ENCODE data around the gene TEAD1. TPM values are rescaled to one million over a fixed set of nuclear protein-coding genes. Genes with fewer than 3 reads are reported as not detected.

Gene TEAD1
- total RNA-seq, 1 donor = 176 TPM

DNA sequence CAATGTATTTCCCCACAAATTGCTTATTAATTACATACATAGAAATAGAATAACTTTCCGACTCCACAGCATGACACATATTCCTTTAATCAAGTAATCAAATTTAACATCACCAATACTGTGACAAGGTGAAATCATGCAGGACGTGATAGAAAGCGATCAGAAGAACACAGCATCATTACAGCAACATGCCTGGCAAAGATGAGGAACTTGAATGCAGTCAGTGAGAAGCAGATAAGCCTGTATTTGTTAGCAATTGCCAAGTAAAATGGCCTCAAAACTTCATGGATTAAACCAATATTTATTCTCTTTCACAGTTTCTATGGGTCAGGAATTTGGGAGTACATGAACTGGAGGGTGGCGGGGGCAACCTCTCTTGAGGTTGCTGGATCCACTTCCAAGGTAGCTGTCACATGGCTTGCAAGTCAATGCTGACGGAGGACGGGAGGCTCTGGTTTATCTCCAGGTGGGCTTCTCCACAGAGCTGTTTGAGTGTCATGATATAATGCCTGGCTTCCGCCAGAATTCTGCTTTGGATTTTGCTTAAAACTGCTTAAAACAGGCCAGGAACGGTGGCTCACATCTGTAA is 12.0 kb upstream of the TEAD1 start:
- TF ChIP-seq, protein P1, sequence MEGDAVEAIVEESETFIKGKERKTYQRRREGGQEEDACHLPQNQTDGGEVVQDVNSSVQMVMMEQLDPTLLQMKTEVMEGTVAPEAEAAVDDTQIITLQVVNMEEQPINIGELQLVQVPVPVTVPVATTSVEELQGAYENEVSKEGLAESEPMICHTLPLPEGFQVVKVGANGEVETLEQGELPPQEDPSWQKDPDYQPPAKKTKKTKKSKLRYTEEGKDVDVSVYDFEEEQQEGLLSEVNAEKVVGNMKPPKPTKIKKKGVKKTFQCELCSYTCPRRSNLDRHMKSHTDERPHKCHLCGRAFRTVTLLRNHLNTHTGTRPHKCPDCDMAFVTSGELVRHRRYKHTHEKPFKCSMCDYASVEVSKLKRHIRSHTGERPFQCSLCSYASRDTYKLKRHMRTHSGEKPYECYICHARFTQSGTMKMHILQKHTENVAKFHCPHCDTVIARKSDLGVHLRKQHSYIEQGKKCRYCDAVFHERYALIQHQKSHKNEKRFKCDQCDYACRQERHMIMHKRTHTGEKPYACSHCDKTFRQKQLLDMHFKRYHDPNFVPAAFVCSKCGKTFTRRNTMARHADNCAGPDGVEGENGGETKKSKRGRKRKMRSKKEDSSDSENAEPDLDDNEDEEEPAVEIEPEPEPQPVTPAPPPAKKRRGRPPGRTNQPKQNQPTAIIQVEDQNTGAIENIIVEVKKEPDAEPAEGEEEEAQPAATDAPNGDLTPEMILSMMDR (IDR thresholded peaks at IDR 0.05; ENCODE audit: extremely low read depth, low read depth, low read length) = no peak
- no peaks in the 10 kb centered on the region for H4K20me1 ChIP-seq (ENCODE audit: insufficient read depth, low read length)
- no peaks in the 10 kb centered on the region for H3K9me3 ChIP-seq (ENCODE audit: low read depth, low read length)
- peaks cover 2% of the 10 kb centered on the region for H3K27me3 ChIP-seq (ENCODE audit: insufficient read depth, low read length)
- no peaks in the 10 kb centered on the region for H3K79me2 ChIP-seq (ENCODE audit: insufficient read depth, low read length)
- H2AFZ ChIP-seq (ENCODE audit: low read length) = no peak overlapping the region
- no peak overlapping the region for H3K4me3 ChIP-seq (ENCODE audit: insufficient read depth, low read length)
- H3K4me1 ChIP-seq (ENCODE audit: insufficient read depth, low read length) = no peaks in the 10 kb centered on the region
- no peak overlapping the region for H3K27ac ChIP-seq (ENCODE audit: low read depth, low read length)
- H3K36me3 ChIP-seq (ENCODE audit: insufficient read depth, low read length) = no peaks in the 10 kb centered on the region
- H3K4me2 ChIP-seq (ENCODE audit: insufficient read depth, low read length) = no peak overlapping the region
- no peak for DNase-seq (ENCODE audit: insufficient read length, low spot score, missing footprints)

- H3K79me2 ChIP-seq (ENCODE audit: insufficient read depth, low read length) = no peaks in the 10 kb centered on the region
- no peaks in the 10 kb centered on the region for H3K9me3 ChIP-seq (ENCODE audit: low read depth, low read length)
- DNase-seq (ENCODE audit: insufficient read length, low spot score, missing footprints) = no peak
- no peaks in the 10 kb centered on the region for H3K36me3 ChIP-seq (ENCODE audit: insufficient read depth, low read length)
- H3K4me3 ChIP-seq (ENCODE audit: insufficient read depth, low read length) = no peak overlapping the region
- no peak overlapping the region for H3K4me2 ChIP-seq (ENCODE audit: insufficient read depth, low read length)
- peaks cover 2% of the 10 kb centered on the region for H3K27me3 ChIP-seq (ENCODE audit: insufficient read depth, low read length)
- H4K20me1 ChIP-seq (ENCODE audit: insufficient read depth, low read length) = no peaks in the 10 kb centered on the region
- H3K4me1 ChIP-seq (ENCODE audit: insufficient read depth, low read length) = no peaks in the 10 kb centered on the region
- H2AFZ ChIP-seq (ENCODE audit: low read length) = no peak overlapping the region
- TF ChIP-seq, protein P1 (IDR thresholded peaks at IDR 0.05; ENCODE audit: extremely low read depth, low read depth, low read length) = no peak
- H3K27ac ChIP-seq (ENCODE audit: low read depth, low read length) = no peak overlapping the region
Observed at GRCh38 chr11:12664385-12664784, 9.8 kb upstream of the TEAD1 start.

- H3K9me3 ChIP-seq (ENCODE audit: low read depth, low read length) = no peaks in the 10 kb centered on the region
- no peak overlapping the region for H3K4me2 ChIP-seq (ENCODE audit: insufficient read depth, low read length)
- no peak overlapping the region for H3K4me3 ChIP-seq (ENCODE audit: insufficient read depth, low read length)
- H3K36me3 ChIP-seq (ENCODE audit: insufficient read depth, low read length) = no peaks in the 10 kb centered on the region
- no peaks in the 10 kb centered on the region for H4K20me1 ChIP-seq (ENCODE audit: insufficient read depth, low read length)
- no peak overlapping the region for H3K27ac ChIP-seq (ENCODE audit: low read depth, low read length)
- no peaks in the 10 kb centered on the region for H3K79me2 ChIP-seq (ENCODE audit: insufficient read depth, low read length)
- DNase-seq (ENCODE audit: insufficient read length, low spot score, missing footprints) = no peak
- H3K27me3 ChIP-seq (ENCODE audit: insufficient read depth, low read length) = peaks cover 2% of the 10 kb centered on the region
- TF ChIP-seq, protein P1 (IDR thresholded peaks at IDR 0.05; ENCODE audit: extremely low read depth, low read depth, low read length) = no peak
- H3K4me1 ChIP-seq (ENCODE audit: insufficient read depth, low read length) = no peaks in the 10 kb centered on the region
- H2AFZ ChIP-seq (ENCODE audit: low read length) = no peak overlapping the region
Observed at GRCh38 chr11:12666915-12667314, 7.3 kb upstream of the TEAD1 start.

GRCh38 chr11:12667646-12668045 is 6.6 kb upstream of the TEAD1 start:
- TF ChIP-seq, protein P1 (IDR thresholded peaks at IDR 0.05; ENCODE audit: extremely low read depth, low read depth, low read length) = no peak
- H4K20me1 ChIP-seq (ENCODE audit: insufficient read depth, low read length) = no peaks in the 10 kb centered on the region
- no peaks in the 10 kb centered on the region for H3K36me3 ChIP-seq (ENCODE audit: insufficient read depth, low read length)
- no peak overlapping the region for H2AFZ ChIP-seq (ENCODE audit: low read length)
- H3K4me3 ChIP-seq (ENCODE audit: insufficient read depth, low read length) = no peak overlapping the region
- no peak overlapping the region for H3K27ac ChIP-seq (ENCODE audit: low read depth, low read length)
- H3K9me3 ChIP-seq (ENCODE audit: low read depth, low read length) = no peaks in the 10 kb centered on the region
- no peak for DNase-seq (ENCODE audit: insufficient read length, low spot score, missing footprints)
- no peak overlapping the region for H3K4me2 ChIP-seq (ENCODE audit: insufficient read depth, low read length)
- H3K27me3 ChIP-seq (ENCODE audit: insufficient read depth, low read length) = peaks cover 2% of the 10 kb centered on the region
- no peaks in the 10 kb centered on the region for H3K79me2 ChIP-seq (ENCODE audit: insufficient read depth, low read length)
- H3K4me1 ChIP-seq (ENCODE audit: insufficient read depth, low read length) = no peaks in the 10 kb centered on the region
